ENCODE measurements around the gene CLEC1A.
A peak's percentile ranks its signal among the peaks of the same experiment; 100 is the strongest.

The CLEC1A gene, protein sequence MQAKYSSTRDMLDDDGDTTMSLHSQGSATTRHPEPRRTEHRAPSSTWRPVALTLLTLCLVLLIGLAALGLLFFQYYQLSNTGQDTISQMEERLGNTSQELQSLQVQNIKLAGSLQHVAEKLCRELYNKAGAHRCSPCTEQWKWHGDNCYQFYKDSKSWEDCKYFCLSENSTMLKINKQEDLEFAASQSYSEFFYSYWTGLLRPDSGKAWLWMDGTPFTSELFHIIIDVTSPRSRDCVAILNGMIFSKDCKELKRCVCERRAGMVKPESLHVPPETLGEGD

GRCh38 chr12:10098791-10099190 is at the start of gene CLEC1A:
CLEC1A (minus strand) TSS chr12:10098985; CDS start chr12:10098922, 63 bp downstream.
- peaks cover 14% of the 10 kb centered on the region for H3K4me1 ChIP-seq (ENCODE audit: insufficient read depth, insufficient read length)
- peak; percentile 89 for DNase-seq (ENCODE audit: low read depth, low spot score)
- H3K27me3 ChIP-seq (ENCODE audit: insufficient read depth, insufficient read length), result no peaks in the 10 kb centered on the region
- no peaks in the 10 kb centered on the region for H3K36me3 ChIP-seq (ENCODE audit: insufficient read depth, insufficient read length, low read length)
- H3K4me3 ChIP-seq (ENCODE audit: insufficient read length, low read depth), result no peak within 1 kb of the TSS
- H3K9ac ChIP-seq (ENCODE audit: insufficient read length, low read depth), result peak within 1 kb of the TSS; percentile 61
- peaks cover 1% of the 10 kb centered on the region; the same call in 1 of the 2 replicates for H3K9me3 ChIP-seq (ENCODE audit: insufficient read depth, low read length)
- TF ChIP-seq YY1 (IDR thresholded peaks at IDR 0.05; ENCODE audit: insufficient read depth, insufficient read length) (no peak), SUZ12 (IDR thresholded peaks at IDR 0.05; ENCODE audit: extremely low read depth, insufficient read depth, insufficient read length) (no peak), ZNF274 (IDR thresholded peaks at IDR 0.05; ENCODE audit: low read depth, low read length) (no peak)

DNA sequence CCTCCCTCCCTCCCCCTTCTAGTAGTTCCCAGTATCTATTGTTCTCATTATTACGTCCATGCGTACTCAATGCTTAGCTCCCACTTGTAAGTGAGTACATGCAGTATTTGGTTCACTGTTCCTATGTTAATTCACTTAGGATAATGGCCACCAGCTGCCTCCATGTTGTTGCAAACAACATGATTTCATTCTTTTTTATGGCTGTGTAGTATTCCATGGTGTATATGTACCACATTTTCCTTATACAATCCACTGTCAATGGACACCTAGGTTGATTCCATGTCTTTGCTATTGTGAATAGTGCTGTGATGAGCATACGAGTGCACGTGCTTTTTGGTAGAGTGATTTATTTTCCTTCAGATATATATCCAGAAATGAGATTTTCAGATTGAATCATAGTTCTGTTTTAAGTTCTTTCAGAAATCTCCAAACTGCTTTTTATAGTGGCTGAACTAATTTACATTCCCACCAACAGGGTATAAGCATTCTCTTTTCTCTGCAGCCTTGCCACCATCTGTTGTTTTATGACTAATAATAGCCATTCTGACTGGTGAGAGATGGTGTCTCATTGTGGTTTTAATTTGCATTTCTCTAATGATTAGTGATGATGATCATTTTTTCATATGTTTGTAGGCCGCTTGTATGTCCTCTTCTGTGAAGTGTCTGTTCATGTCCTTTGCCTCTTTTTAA is 49.1 kb upstream of the CLEC1A start:
- TF ChIP-seq SUZ12 (IDR thresholded peaks at IDR 0.05; ENCODE audit: extremely low read depth, insufficient read depth, insufficient read length), result no peak
- no peak for TF ChIP-seq YY1 (IDR thresholded peaks at IDR 0.05; ENCODE audit: insufficient read depth, insufficient read length)
- TF ChIP-seq ZNF274 (IDR thresholded peaks at IDR 0.05; ENCODE audit: low read depth, low read length), result no peak
- H3K4me1 ChIP-seq (ENCODE audit: insufficient read depth, insufficient read length), result no peaks in the 10 kb centered on the region
- H3K9ac ChIP-seq (ENCODE audit: insufficient read length, low read depth), result no peak overlapping the region
- no peaks in the 10 kb centered on the region for H3K36me3 ChIP-seq (ENCODE audit: insufficient read depth, insufficient read length, low read length)
- no peak for DNase-seq (ENCODE audit: low read depth, low spot score)
- H3K9me3 ChIP-seq (ENCODE audit: insufficient read depth, low read length), result no peaks in the 10 kb centered on the region
- H3K27me3 ChIP-seq (ENCODE audit: insufficient read depth, insufficient read length), result no peaks in the 10 kb centered on the region
- no peak overlapping the region for H3K4me3 ChIP-seq (ENCODE audit: insufficient read length, low read depth)

- no peaks in the 10 kb centered on the region for H3K36me3 ChIP-seq (ENCODE audit: insufficient read depth, insufficient read length, low read length)
- no peak for DNase-seq (ENCODE audit: low read depth, low spot score)
- TF ChIP-seq SUZ12 (IDR thresholded peaks at IDR 0.05; ENCODE audit: extremely low read depth, insufficient read depth, insufficient read length), result no peak
- TF ChIP-seq YY1 (IDR thresholded peaks at IDR 0.05; ENCODE audit: insufficient read depth, insufficient read length), result no peak
- TF ChIP-seq ZNF274 (IDR thresholded peaks at IDR 0.05; ENCODE audit: low read depth, low read length), result no peak
- H3K4me3 ChIP-seq (ENCODE audit: insufficient read length, low read depth), result no peak overlapping the region
- H3K27me3 ChIP-seq (ENCODE audit: insufficient read depth, insufficient read length), result no peaks in the 10 kb centered on the region
- H3K4me1 ChIP-seq (ENCODE audit: insufficient read depth, insufficient read length), result no peaks in the 10 kb centered on the region
- no peaks in the 10 kb centered on the region for H3K9me3 ChIP-seq (ENCODE audit: insufficient read depth, low read length)
- H3K9ac ChIP-seq (ENCODE audit: insufficient read length, low read depth), result no peak overlapping the region
Observed at GRCh38 chr12:10142976-10143589, 44.3 kb upstream of the CLEC1A start.

DNA sequence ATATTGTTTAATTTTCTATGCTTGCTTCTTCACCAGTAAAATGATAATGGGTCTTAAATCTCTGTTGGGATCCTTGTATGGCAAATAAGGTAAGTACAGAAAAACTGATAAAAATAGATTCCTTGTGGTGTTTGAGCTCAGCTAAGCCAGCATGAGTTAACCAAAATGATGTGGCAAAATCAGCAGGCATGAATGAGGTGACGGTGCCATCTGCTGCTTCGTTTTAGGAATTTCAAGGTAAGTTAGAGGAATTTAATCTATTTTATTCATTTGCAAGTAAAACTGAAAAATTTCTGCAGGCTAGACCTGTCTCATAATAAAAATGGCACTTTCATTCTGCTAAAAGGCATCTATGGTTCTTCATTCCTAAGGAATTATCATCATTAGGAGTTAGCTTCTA is 41.2 kb upstream of the CLEC1A start:
- DNase-seq (ENCODE audit: low read depth, low spot score), result peak; percentile 89
- no peaks in the 10 kb centered on the region for H3K4me1 ChIP-seq (ENCODE audit: insufficient read depth, insufficient read length)
- no peak for TF ChIP-seq ZNF274 (IDR thresholded peaks at IDR 0.05; ENCODE audit: low read depth, low read length)
- H3K9ac ChIP-seq (ENCODE audit: insufficient read length, low read depth), result no peak overlapping the region
- H3K9me3 ChIP-seq (ENCODE audit: insufficient read depth, low read length), result no peaks in the 10 kb centered on the region
- no peak overlapping the region for H3K4me3 ChIP-seq (ENCODE audit: insufficient read length, low read depth)
- no peaks in the 10 kb centered on the region for H3K36me3 ChIP-seq (ENCODE audit: insufficient read depth, insufficient read length, low read length)
- H3K27me3 ChIP-seq (ENCODE audit: insufficient read depth, insufficient read length), result no peaks in the 10 kb centered on the region

DNA sequence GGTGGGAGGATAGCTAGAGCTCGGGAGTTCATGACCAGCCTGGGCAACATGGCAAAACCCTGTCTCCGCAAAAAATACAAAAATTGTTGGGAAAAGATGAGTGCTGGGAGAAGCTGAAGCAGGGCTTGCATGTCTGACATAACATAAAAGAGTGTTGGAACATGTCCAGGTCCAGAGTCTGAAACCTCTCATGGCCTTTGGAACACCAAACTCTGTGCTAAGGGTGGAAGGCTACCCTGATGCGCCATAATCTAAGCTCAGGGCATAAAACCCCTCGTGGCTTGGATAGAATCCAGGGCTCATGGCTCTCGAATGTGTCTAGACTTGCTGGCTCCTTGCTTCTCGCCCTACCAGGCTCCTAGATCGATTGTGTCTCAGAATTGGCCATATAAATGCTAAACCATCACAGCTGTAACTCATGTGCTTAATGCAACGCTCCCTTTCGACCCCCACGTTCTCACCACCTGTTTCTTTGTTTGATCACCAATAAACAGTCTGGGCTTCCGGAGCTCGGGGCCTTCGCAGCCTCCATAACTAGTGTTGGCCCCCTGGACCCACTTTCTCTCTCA is 37.9 kb upstream of the CLEC1A start:
- H3K9me3 ChIP-seq (ENCODE audit: insufficient read depth, low read length), result no peaks in the 10 kb centered on the region
- TF ChIP-seq YY1 (IDR thresholded peaks at IDR 0.05; ENCODE audit: insufficient read depth, insufficient read length) (no peak), ZNF274 (IDR thresholded peaks at IDR 0.05; ENCODE audit: low read depth, low read length) (no peak)
- H3K4me3 ChIP-seq (ENCODE audit: insufficient read length, low read depth), result no peak overlapping the region
- no peaks in the 10 kb centered on the region for H3K4me1 ChIP-seq (ENCODE audit: insufficient read depth, insufficient read length)
- no peak for DNase-seq (ENCODE audit: low read depth, low spot score)
- no peak overlapping the region for H3K9ac ChIP-seq (ENCODE audit: insufficient read length, low read depth)
- H3K36me3 ChIP-seq (ENCODE audit: insufficient read depth, insufficient read length, low read length), result no peaks in the 10 kb centered on the region
- no peaks in the 10 kb centered on the region for H3K27me3 ChIP-seq (ENCODE audit: insufficient read depth, insufficient read length)

- H3K27me3 ChIP-seq (ENCODE audit: insufficient read depth, insufficient read length), result no peaks in the 10 kb centered on the region
- no peaks in the 10 kb centered on the region for H3K9me3 ChIP-seq (ENCODE audit: insufficient read depth, low read length)
- no peaks in the 10 kb centered on the region for H3K36me3 ChIP-seq (ENCODE audit: insufficient read depth, insufficient read length, low read length)
- TF ChIP-seq ZNF274 (IDR thresholded peaks at IDR 0.05; ENCODE audit: low read depth, low read length) (no peak), SUZ12 (IDR thresholded peaks at IDR 0.05; ENCODE audit: extremely low read depth, insufficient read depth, insufficient read length) (no peak), YY1 (IDR thresholded peaks at IDR 0.05; ENCODE audit: insufficient read depth, insufficient read length) (no peak)
- H3K4me1 ChIP-seq (ENCODE audit: insufficient read depth, insufficient read length), result no peaks in the 10 kb centered on the region
- H3K4me3 ChIP-seq (ENCODE audit: insufficient read length, low read depth), result no peak overlapping the region
- no peak overlapping the region for H3K9ac ChIP-seq (ENCODE audit: insufficient read length, low read depth)
- DNase-seq (ENCODE audit: low read depth, low spot score), result no peak
Observed at GRCh38 chr12:10135126-10135525, 36.3 kb upstream of the CLEC1A start.

DNA sequence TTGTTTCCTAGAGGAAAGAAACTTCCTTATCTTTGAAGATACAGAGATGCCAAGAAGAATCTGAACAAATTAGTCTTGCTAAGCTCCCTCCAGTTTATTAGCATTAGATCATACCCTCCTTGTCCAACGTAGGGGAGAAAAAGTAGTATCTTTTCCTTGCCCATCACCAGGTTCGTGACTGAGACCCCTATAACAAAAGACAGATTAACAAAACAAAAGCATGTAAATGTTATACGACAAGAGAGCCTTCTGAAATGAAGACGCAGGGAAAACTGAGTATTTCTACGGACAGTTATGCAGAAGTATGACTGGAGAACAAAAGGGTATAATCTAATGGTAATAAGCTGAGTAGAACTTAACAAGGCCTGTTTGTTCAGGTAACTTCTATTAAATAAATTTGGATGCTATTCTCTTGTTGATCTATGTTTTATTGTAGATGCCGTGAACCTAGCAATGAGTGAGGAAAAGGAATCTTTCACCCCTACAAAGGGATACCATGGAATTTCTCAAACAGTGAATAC is 34.1 kb upstream of the CLEC1A start:
- Histone ChIP-seq H3K36me3 (ENCODE audit: insufficient read depth, insufficient read length, low read length) (no peaks in the 10 kb centered on the region), H3K4me1 (ENCODE audit: insufficient read depth, insufficient read length) (no peaks in the 10 kb centered on the region), H3K9me3 (ENCODE audit: insufficient read depth, low read length) (no peaks in the 10 kb centered on the region), H3K27me3 (ENCODE audit: insufficient read depth, insufficient read length) (no peaks in the 10 kb centered on the region), H3K9ac (ENCODE audit: insufficient read length, low read depth) (no peak overlapping the region), H3K4me3 (ENCODE audit: insufficient read length, low read depth) (no peak overlapping the region)
- TF ChIP-seq YY1 (IDR thresholded peaks at IDR 0.05; ENCODE audit: insufficient read depth, insufficient read length), result no peak
- no peak for TF ChIP-seq SUZ12 (IDR thresholded peaks at IDR 0.05; ENCODE audit: extremely low read depth, insufficient read depth, insufficient read length)
- no peak for TF ChIP-seq ZNF274 (IDR thresholded peaks at IDR 0.05; ENCODE audit: low read depth, low read length)
- DNase-seq (ENCODE audit: low read depth, low spot score), result no peak
